Breast epithelium (tissue), 4 donors: ENCODE results near the gene RAP2A. TPM values are rescaled to one million over a fixed set of nuclear protein-coding genes. Genes with fewer than 3 reads are reported as not detected.

Experiments
- DNase-seq, 2 donors: peaks; one replicate each; pipeline ENCODE4 v3.0.0-alpha.2; 2019; ENCODE audit warnings: low spot score in 2 of 2
- H3K27ac ChIP-seq, 2 donors: fragments of 200-600 bp; sonication (generic) in 1 of 2; one replicate each; pipeline ENCODE4 v1.5.1; 2016 to 2019; ENCODE audit warnings: mild to moderate bottlenecking in 1 of 2
- H3K27me3 ChIP-seq, 2 donors: fragments of 200-600 bp; sonication (generic) in 1 of 2; one replicate each; pipeline versions ENCODE4 v1.5.1 to v1.6.0; 2017 to 2019; ENCODE audit warnings: control low read depth in 1 of 2, mild to moderate bottlenecking in 1 of 2
- H3K36me3 ChIP-seq: fragments of 200-600 bp; one replicate; pipeline ENCODE4 v1.5.1; 2019
- H3K4me1 ChIP-seq, 2 donors: fragments of 200-600 bp; sonication (generic); one replicate each; pipeline ENCODE4 v1.5.1; 2016 to 2019; ENCODE audit warnings: control low read depth in 1 of 2
- H3K4me3 ChIP-seq, 3 donors: fragments of 200-600 bp; sonication (generic); 1 replicate in 2 of 3; 2 replicates in 1 of 3; pipeline ENCODE4 v1.5.1; 2016 to 2019; ENCODE audit warnings: mild to moderate bottlenecking in 3 of 3, moderate library complexity in 2 of 3
- H3K9me3 ChIP-seq, 2 donors: fragments of 200-600 bp; sonication (generic) in 1 of 2; one replicate each; pipeline ENCODE4 v1.5.1; 2016 to 2019; ENCODE audit warnings: control low read depth in 1 of 2
- CTCF ChIP-seq, 3 donors: fragments of 450-650 bp; IDR thresholded peaks; one replicate each; pipeline ENCODE4 v1.5.1; 2016 to 2017; ENCODE audit warnings: antibody characterized with exemption in 3 of 3, mild to moderate bottlenecking in 3 of 3, moderate library complexity in 3 of 3
- POLR2A ChIP-seq: fragments of 450-650 bp; IDR thresholded peaks from one replicate; pipeline ENCODE4 v1.6.1; 2016; ENCODE audit warnings: antibody characterized with exemption, mild to moderate bottlenecking, moderate library complexity
- POLR2AphosphoS5 ChIP-seq, 3 donors: sonication (generic); formaldehyde crosslinking; IDR thresholded peaks; one replicate each; pipeline ENCODE4 v1.6.1; 2017; ENCODE audit warnings: antibody characterized with exemption in 3 of 3
- intact Hi-C: fragments of 100-400 bp; cut with DNase I; formaldehyde crosslinking; loops from one replicate; pipeline ENCODE4 v1.15.1; 2023; ENCODE audit warnings: low total_unique reads
- total RNA-seq, 3 donors: library from RNA; depleted of rRNA; stranded (reverse); fragments of >200 nt; gene quantifications; one replicate each; pipeline ENCODE4 v1.1.0, GENCODE V29; 2016

RAP2A gene
- total RNA-seq, 3 donors from 2014 or later, result 19.0 to 32.8 (median 20.0) TPM

GRCh38 chr13:97492257-97492656 lies 58.3 kb downstream of the RAP2A start:
- intact Hi-C loops, result no loop called here

GRCh38 chr13:97492684-97493371 lies 58.9 kb downstream of the RAP2A start:
- Histone ChIP-seq H3K27me3 (no peaks in the 10 kb centered on the region), H3K9me3 (peaks cover 0 to 15% of the 10 kb centered on the region in 2 donors), H3K4me3 (no peak overlapping the region), H3K36me3 (no peaks in the 10 kb centered on the region), H3K4me1 (no peaks in the 10 kb centered on the region), H3K27ac (no peak overlapping the region)
- DNase-seq, result no peak
- intact Hi-C loops, result no loop called here
- TF ChIP-seq POLR2AphosphoS5 (IDR thresholded peaks at IDR 0.05) (no peak), CTCF (IDR thresholded peaks at IDR 0.05) (no peak), POLR2A (no peak)

More at GRCh38 chr13:97492257-97492656, 58.3 kb downstream of the RAP2A start:
- Histone ChIP-seq H3K36me3 (no peaks in the 10 kb centered on the region), H3K27me3 (no peaks in the 10 kb centered on the region), H3K4me1 (no peaks in the 10 kb centered on the region), H3K4me3 (no peak overlapping the region), H3K27ac (no peak overlapping the region), H3K9me3 (peaks cover 0 to 15% of the 10 kb centered on the region in 2 donors)
- no peak for DNase-seq
- TF ChIP-seq POLR2AphosphoS5 (IDR thresholded peaks at IDR 0.05) (no peak), CTCF (IDR thresholded peaks at IDR 0.05) (no peak), POLR2A (no peak)

GRCh38 chr13:97493456-97493855 lies 59.5 kb downstream of the RAP2A start:
- TF ChIP-seq POLR2AphosphoS5 (IDR thresholded peaks at IDR 0.05) (no peak), POLR2A (no peak), CTCF (IDR thresholded peaks at IDR 0.05) (no peak)
- intact Hi-C loops, result no loop called here
- DNase-seq, result no peak
- Histone ChIP-seq H3K27me3 (no peaks in the 10 kb centered on the region), H3K4me1 (no peaks in the 10 kb centered on the region), H3K9me3 (peaks cover 0 to 15% of the 10 kb centered on the region in 2 donors), H3K27ac (no peak overlapping the region), H3K36me3 (no peaks in the 10 kb centered on the region), H3K4me3 (no peak overlapping the region)

GRCh38 chr13:97495678-97496077 lies 61.7 kb downstream of the RAP2A start:
- no peaks in the 10 kb centered on the region for H3K4me1 ChIP-seq
- H3K9me3 ChIP-seq, result peaks cover 0 to 7% of the 10 kb centered on the region in 2 donors
- no peak for TF ChIP-seq CTCF (IDR thresholded peaks at IDR 0.05)
- no peak for TF ChIP-seq POLR2AphosphoS5 (IDR thresholded peaks at IDR 0.05)
- no peak for TF ChIP-seq POLR2A
- no peak for DNase-seq
- intact Hi-C loops, result no loop called here
- no peaks in the 10 kb centered on the region for H3K27me3 ChIP-seq
- H3K4me3 ChIP-seq, result no peak overlapping the region
- no peak overlapping the region for H3K27ac ChIP-seq
- H3K36me3 ChIP-seq, result no peaks in the 10 kb centered on the region

- intact Hi-C loops, result no loop called here
- no peaks in the 10 kb centered on the region for H3K27me3 ChIP-seq
- TF ChIP-seq CTCF (IDR thresholded peaks at IDR 0.05) (no peak), POLR2AphosphoS5 (IDR thresholded peaks at IDR 0.05) (no peak), POLR2A (no peak)
- no peak overlapping the region for H3K4me3 ChIP-seq
- no peaks in the 10 kb centered on the region for H3K4me1 ChIP-seq
- H3K27ac ChIP-seq, result no peak overlapping the region
- H3K36me3 ChIP-seq, result no peaks in the 10 kb centered on the region
- no peaks in the 10 kb centered on the region for H3K9me3 ChIP-seq
- no peak for DNase-seq
These were observed 62.5 kb downstream of the RAP2A start for GRCh38 chr13:97496511-97496910.
